ENCODE data around the gene KLF13. TPM values are rescaled to one million over a fixed set of nuclear protein-coding genes. Genes with fewer than 3 reads are reported as not detected.

Gene KLF13
- total RNA-seq, result 100 to 1,000 TPM in 1 of 2 donors, 10 to 100 TPM in 1; 95.1 to 153 TPM

GRCh38 chr15:31326156-31326874, at the start of gene KLF13:
Gene KLF13, plus strand, starts transcription at chr15:31326835. Its CDS starts 378 bp downstream, at chr15:31327213.
- H3K4me3 Mint-ChIP-seq, result peak within 1 kb of the TSS; percentile 78
- peak within 1 kb of the TSS; percentile 81 to 86 for H3K27ac Mint-ChIP-seq
- no peaks in the 10 kb centered on the region for H3K27me3 Mint-ChIP-seq
- H3K4me1 Mint-ChIP-seq (ENCODE audit: low read depth in 2 of 2), result peaks cover 46 to 51% of the 10 kb centered on the region in 2 donors
- H3K9me3 Mint-ChIP-seq, result no peaks in the 10 kb centered on the region
- DNase-seq (ENCODE audit: low spot score) (peak; percentile 100), ATAC-seq (peak; percentile 91 to 93)
- H3K36me3 Mint-ChIP-seq, result peaks cover 7% of the 10 kb centered on the region

GRCh38 chr15:31277335-31278060, 49.1 kb upstream of the KLF13 start:
- peak overlapping the region in 1 of 2 donors; percentile 10 for H3K27ac Mint-ChIP-seq
- no peak overlapping the region for H3K4me3 Mint-ChIP-seq
- DNase-seq (ENCODE audit: low spot score) (no peak), ATAC-seq (no peak)
- H3K4me1 Mint-ChIP-seq (ENCODE audit: low read depth in 2 of 2), result peaks cover 6 to 25% of the 10 kb centered on the region in 2 donors
- no peaks in the 10 kb centered on the region for H3K9me3 Mint-ChIP-seq
- H3K27me3 Mint-ChIP-seq, result no peaks in the 10 kb centered on the region
- H3K36me3 Mint-ChIP-seq, result no peaks in the 10 kb centered on the region

GRCh38 chr15:31278061-31278445, 48.6 kb upstream of the KLF13 start:
- peaks cover 6 to 24% of the 10 kb centered on the region in 2 donors for H3K4me1 Mint-ChIP-seq (ENCODE audit: low read depth in 2 of 2)
- DNase-seq (ENCODE audit: low spot score) (no peak), ATAC-seq (no peak)
- no peak overlapping the region for H3K4me3 Mint-ChIP-seq
- H3K36me3 Mint-ChIP-seq, result no peaks in the 10 kb centered on the region
- no peaks in the 10 kb centered on the region for H3K27me3 Mint-ChIP-seq
- no peaks in the 10 kb centered on the region for H3K9me3 Mint-ChIP-seq
- peak overlapping the region; percentile 10 to 76 for H3K27ac Mint-ChIP-seq

GRCh38 chr15:31278544-31279220, 48.0 kb upstream of the KLF13 start:
- no peak for ATAC-seq
- no peaks in the 10 kb centered on the region for H3K9me3 Mint-ChIP-seq
- H3K36me3 Mint-ChIP-seq, result no peaks in the 10 kb centered on the region
- no peak overlapping the region for H3K4me3 Mint-ChIP-seq
- peaks cover 0 to 19% of the 10 kb centered on the region in 2 donors for H3K4me1 Mint-ChIP-seq (ENCODE audit: low read depth in 2 of 2)
- DNase-seq (ENCODE audit: low spot score), result no peak
- peak overlapping the region in 1 of 2 donors; percentile 76 for H3K27ac Mint-ChIP-seq
- H3K27me3 Mint-ChIP-seq, result no peaks in the 10 kb centered on the region

- Mint-ChIP-seq H3K36me3 (no peaks in the 10 kb centered on the region), H3K4me3 (no peak overlapping the region), H3K4me1 (ENCODE audit: low read depth in 2 of 2) (peaks cover 0 to 15% of the 10 kb centered on the region in 2 donors), H3K27ac (peak overlapping the region in 1 of 2 donors; percentile 51), H3K9me3 (no peaks in the 10 kb centered on the region), H3K27me3 (no peaks in the 10 kb centered on the region)
- ATAC-seq (no peak), DNase-seq (ENCODE audit: low spot score) (no peak)
Measured at GRCh38 chr15:31279221-31280045, 47.2 kb upstream of the KLF13 start.

GRCh38 chr15:31280046-31280830, 46.4 kb upstream of the KLF13 start:
- Mint-ChIP-seq H3K9me3 (no peaks in the 10 kb centered on the region), H3K36me3 (no peaks in the 10 kb centered on the region), H3K4me3 (no peak overlapping the region), H3K27me3 (no peaks in the 10 kb centered on the region), H3K27ac (peak overlapping the region in 1 of 2 donors; percentile 51), H3K4me1 (ENCODE audit: low read depth in 2 of 2) (peaks cover 0 to 11% of the 10 kb centered on the region in 2 donors)
- ATAC-seq (peak; percentile 38 to 45), DNase-seq (ENCODE audit: low spot score) (no peak)

GRCh38 chr15:31280831-31281216, 45.8 kb upstream of the KLF13 start:
- H3K27me3 Mint-ChIP-seq, result no peaks in the 10 kb centered on the region
- no peak overlapping the region for H3K27ac Mint-ChIP-seq
- DNase-seq (ENCODE audit: low spot score) (no peak), ATAC-seq (no peak)
- H3K4me3 Mint-ChIP-seq, result no peak overlapping the region
- no peaks in the 10 kb centered on the region for H3K9me3 Mint-ChIP-seq
- no peaks in the 10 kb centered on the region for H3K36me3 Mint-ChIP-seq
- peaks cover 0 to 16% of the 10 kb centered on the region in 2 donors for H3K4me1 Mint-ChIP-seq (ENCODE audit: low read depth in 2 of 2)

- H3K9me3 Mint-ChIP-seq, result peaks cover 3% of the 10 kb centered on the region
- peaks cover 7% of the 10 kb centered on the region for H3K36me3 Mint-ChIP-seq
- peak overlapping the region in 1 of 2 donors; percentile 19 for H3K27ac Mint-ChIP-seq
- ATAC-seq (no peak), DNase-seq (ENCODE audit: low spot score) (no peak)
- H3K4me1 Mint-ChIP-seq (ENCODE audit: low read depth in 2 of 2), result peaks cover 0 to 20% of the 10 kb centered on the region in 2 donors
- H3K4me3 Mint-ChIP-seq, result no peak overlapping the region
- no peaks in the 10 kb centered on the region for H3K27me3 Mint-ChIP-seq
Measured at GRCh38 chr15:31283043-31283442, 43.6 kb upstream of the KLF13 start.

GRCh38 chr15:31285772-31286261, 40.8 kb upstream of the KLF13 start:
- H3K4me3 Mint-ChIP-seq, result no peak overlapping the region
- no peak for DNase-seq (ENCODE audit: low spot score)
- H3K4me1 Mint-ChIP-seq (ENCODE audit: low read depth in 2 of 2), result peaks cover 0 to 9% of the 10 kb centered on the region in 2 donors
- H3K27me3 Mint-ChIP-seq, result peaks cover 0 to 1% of the 10 kb centered on the region in 2 donors
- no peak overlapping the region for H3K27ac Mint-ChIP-seq
- no peak for ATAC-seq
- peaks cover 3% of the 10 kb centered on the region for H3K9me3 Mint-ChIP-seq
- H3K36me3 Mint-ChIP-seq, result peaks cover 7% of the 10 kb centered on the region

- Mint-ChIP-seq H3K27ac (peak overlapping the region in 1 of 2 donors; percentile 9), H3K4me3 (no peak overlapping the region), H3K4me1 (ENCODE audit: low read depth in 2 of 2) (peaks cover 0 to 8% of the 10 kb centered on the region in 2 donors), H3K27me3 (peaks cover 15 to 21% of the 10 kb centered on the region in 2 donors), H3K9me3 (peaks cover 3% of the 10 kb centered on the region), H3K36me3 (peaks cover 7% of the 10 kb centered on the region)
- no peak for ATAC-seq
- DNase-seq (ENCODE audit: low spot score), result no peak
Measured at GRCh38 chr15:31291048-31291578, 35.5 kb upstream of the KLF13 start.

- Mint-ChIP-seq H3K27ac (peak overlapping the region in 1 of 2 donors; percentile 9), H3K36me3 (peaks cover under 1% of the 10 kb centered on the region), H3K27me3 (peaks cover 17 to 21% of the 10 kb centered on the region in 2 donors), H3K9me3 (no peaks in the 10 kb centered on the region), H3K4me1 (ENCODE audit: low read depth in 2 of 2) (peaks cover 0 to 12% of the 10 kb centered on the region in 2 donors), H3K4me3 (no peak overlapping the region)
- DNase-seq (ENCODE audit: low spot score) (no peak), ATAC-seq (no peak)
Measured at GRCh38 chr15:31292391-31293015, 34.1 kb upstream of the KLF13 start.

- ATAC-seq, result no peak
- H3K9me3 Mint-ChIP-seq, result no peaks in the 10 kb centered on the region
- no peak overlapping the region for H3K4me3 Mint-ChIP-seq
- peaks cover 0 to 12% of the 10 kb centered on the region in 2 donors for H3K4me1 Mint-ChIP-seq (ENCODE audit: low read depth in 2 of 2)
- H3K27ac Mint-ChIP-seq, result peak overlapping the region in 1 of 2 donors; percentile 9
- no peaks in the 10 kb centered on the region for H3K36me3 Mint-ChIP-seq
- H3K27me3 Mint-ChIP-seq, result peaks cover 17 to 21% of the 10 kb centered on the region in 2 donors
- DNase-seq (ENCODE audit: low spot score), result no peak
Measured at GRCh38 chr15:31293655-31294054, 33.0 kb upstream of the KLF13 start.
